ENCODE data around the gene LPAR1. TPM values are rescaled to one million over a fixed set of nuclear protein-coding genes. Genes with fewer than 3 reads are reported as not detected.

Gene LPAR1
- total RNA-seq, 1 experiment from 2014 or later: 11.0 TPM

- Histone ChIP-seq H3K9me3 (ENCODE audit: control insufficient read depth, insufficient read depth, low read depth, low read length) (no peaks in the 10 kb centered on the region), H3K36me3 (ENCODE audit: control insufficient read depth, insufficient read depth, low read length) (no peaks in the 10 kb centered on the region), H3K4me3 (ENCODE audit: low read depth in 2 of 2, low read length in 2 of 2) (no peak overlapping the region), H3K27ac (ENCODE audit: low read length) (no peak overlapping the region), H3K4me1 (ENCODE audit: control insufficient read depth, insufficient read depth, low read length) (no peaks in the 10 kb centered on the region), H3K27me3 (ENCODE audit: control insufficient read depth, insufficient read depth, low read length) (no peaks in the 10 kb centered on the region)
- intact Hi-C loops (cut with micrococcal nuclease; ENCODE audit: unreplicated experiment): no loop called here
- POLR2A ChIA-PET: no interaction called here
- DNase-seq (ENCODE audit: low read depth, low spot score) (no peak), ATAC-seq (no peak)
- CTCF ChIA-PET: no interaction called here
- in situ Hi-C loops (cut with HindIII; ENCODE audit: low pct_unique_long_range_greater_than_20kb, low sequenced_read_pairs): no loop called here
- no peak for TF ChIP-seq TCF7L2 (IDR thresholded peaks at IDR 0.05; ENCODE audit: low read depth, low read length)
- no peak for TF ChIP-seq CTCF (IDR thresholded peaks at IDR 0.05)
- TF ChIP-seq REST (IDR thresholded peaks at IDR 0.05; ENCODE audit: insufficient read depth in 1 of 2, low read depth in 2 of 2, low read length in 1 of 2): no peak
- TF ChIP-seq POLR2AphosphoS5 (IDR thresholded peaks at IDR 0.05; ENCODE audit: low read depth, low read length): no peak
- no peak for TF ChIP-seq SIN3A (IDR thresholded peaks at IDR 0.05; ENCODE audit: borderline replicate concordance, insufficient read depth, low read depth, low read length)
- BruUV-seq (replicated peaks): no TSS peak
These were observed 145.6 kb downstream of the LPAR1 start for GRCh38 chr9:110892689-110893088.

GRCh38 chr9:110891760-110892159, 146.5 kb downstream of the LPAR1 start:
- no TSS peak for BruUV-seq (replicated peaks)
- Histone ChIP-seq H3K27me3 (ENCODE audit: control insufficient read depth, insufficient read depth, low read length) (no peaks in the 10 kb centered on the region), H3K36me3 (ENCODE audit: control insufficient read depth, insufficient read depth, low read length) (no peaks in the 10 kb centered on the region), H3K4me1 (ENCODE audit: control insufficient read depth, insufficient read depth, low read length) (no peaks in the 10 kb centered on the region), H3K9me3 (ENCODE audit: control insufficient read depth, insufficient read depth, low read depth, low read length) (no peaks in the 10 kb centered on the region), H3K27ac (ENCODE audit: low read length) (no peak overlapping the region), H3K4me3 (ENCODE audit: low read depth in 2 of 2, low read length in 2 of 2) (no peak overlapping the region)
- ATAC-seq: no peak
- CTCF ChIA-PET: no interaction called here
- POLR2A ChIA-PET: no interaction called here
- in situ Hi-C loops (cut with HindIII; ENCODE audit: low pct_unique_long_range_greater_than_20kb, low sequenced_read_pairs) (no loop called here), intact Hi-C loops (cut with micrococcal nuclease; ENCODE audit: unreplicated experiment) (no loop called here)
- TF ChIP-seq REST (IDR thresholded peaks at IDR 0.05; ENCODE audit: insufficient read depth in 1 of 2, low read depth in 2 of 2, low read length in 1 of 2) (no peak), POLR2AphosphoS5 (IDR thresholded peaks at IDR 0.05; ENCODE audit: low read depth, low read length) (no peak), CTCF (IDR thresholded peaks at IDR 0.05) (no peak), TCF7L2 (IDR thresholded peaks at IDR 0.05; ENCODE audit: low read depth, low read length) (no peak), SIN3A (IDR thresholded peaks at IDR 0.05; ENCODE audit: borderline replicate concordance, insufficient read depth, low read depth, low read length) (no peak)
- no peak for DNase-seq (ENCODE audit: low read depth, low spot score)

Data from Panc1 (cell line).